HPDE6-E6E7 (cell line): ENCODE results near the gene SQOR.
A peak's percentile ranks its signal among the peaks of the same experiment; 100 is the strongest.
"Not testable (repeated sequence)": the region's sequence is repeated elsewhere in the genome, so short reads cannot be mapped to it uniquely, and the experiment has no call there.

Source experiments
- DNase-seq: peaks from one replicate; pipeline ENCODE4 v3.0.0; 2011; ENCODE audit warnings: missing footprints; ENCODE audit errors: extremely low spot score

The SQOR gene

DNA sequence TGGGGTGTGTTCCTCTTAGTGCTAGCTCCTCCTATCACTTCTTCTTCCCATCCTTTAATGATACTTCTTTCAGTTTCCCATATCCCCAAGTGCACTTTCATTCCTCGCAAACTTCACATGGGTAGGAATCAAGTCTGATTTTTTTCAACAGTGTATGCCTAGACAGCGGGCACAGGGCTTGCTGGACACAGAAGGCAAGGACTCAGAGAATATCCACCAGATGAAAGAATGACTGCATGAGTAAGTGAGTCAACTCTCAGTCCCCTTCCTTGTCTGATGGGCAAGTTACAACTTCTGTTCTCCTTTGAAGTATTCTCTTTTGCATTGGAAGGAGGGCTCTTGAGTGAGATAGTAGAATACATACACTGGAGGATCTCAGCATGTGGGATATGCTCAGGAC is 3.1 kb upstream of the SQOR start:
- DNase-seq = no peak

DNA sequence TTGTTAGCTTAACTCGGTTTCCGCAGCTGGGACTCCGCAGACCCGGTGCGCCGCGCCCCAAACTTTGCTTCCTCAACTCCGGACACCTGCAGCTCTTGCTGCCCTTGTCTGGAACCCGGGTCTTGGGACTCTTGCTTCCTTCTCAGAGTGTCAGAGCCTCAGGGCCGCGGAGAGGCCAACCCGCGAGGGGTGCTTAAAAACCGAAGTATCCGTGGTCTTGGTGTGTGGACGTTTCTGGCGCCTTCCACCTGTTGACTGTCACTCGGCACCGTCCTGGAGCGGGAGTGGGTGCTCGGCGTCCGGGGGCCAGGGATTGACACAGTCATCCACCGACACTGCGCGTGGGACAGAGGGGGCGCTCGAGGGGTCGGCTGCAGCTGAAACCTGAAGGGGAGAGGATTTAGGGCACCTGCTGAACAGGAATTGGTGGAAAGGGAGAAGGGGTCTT is 386 bp downstream of the SQOR start:
- no peak for DNase-seq

DNA sequence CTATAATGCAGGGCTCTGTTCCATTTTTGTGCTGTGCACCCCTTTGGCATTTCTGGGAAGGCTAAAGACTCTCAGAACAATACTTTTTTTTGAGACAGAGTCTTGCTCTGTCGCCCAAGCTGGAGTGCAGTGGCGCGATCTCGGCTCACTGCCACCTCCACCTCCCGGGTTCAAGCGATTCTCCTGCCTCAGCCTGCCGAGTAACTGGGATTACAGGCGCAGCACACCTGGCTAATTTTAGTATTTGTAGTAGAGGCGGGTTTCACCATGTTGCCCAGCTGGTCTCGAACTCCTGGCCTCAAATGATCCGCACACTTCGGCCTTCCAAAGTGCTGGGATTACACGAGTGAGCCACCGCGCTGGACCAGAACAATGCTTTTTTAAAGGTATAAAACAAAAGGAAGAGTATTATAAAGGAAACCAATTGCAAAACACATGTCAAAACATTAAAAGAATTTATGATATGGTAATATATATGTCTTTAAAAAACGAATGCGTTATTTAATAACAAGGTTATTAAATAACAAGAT is 999 bp downstream of the SQOR start:
- no peak for DNase-seq

DNA sequence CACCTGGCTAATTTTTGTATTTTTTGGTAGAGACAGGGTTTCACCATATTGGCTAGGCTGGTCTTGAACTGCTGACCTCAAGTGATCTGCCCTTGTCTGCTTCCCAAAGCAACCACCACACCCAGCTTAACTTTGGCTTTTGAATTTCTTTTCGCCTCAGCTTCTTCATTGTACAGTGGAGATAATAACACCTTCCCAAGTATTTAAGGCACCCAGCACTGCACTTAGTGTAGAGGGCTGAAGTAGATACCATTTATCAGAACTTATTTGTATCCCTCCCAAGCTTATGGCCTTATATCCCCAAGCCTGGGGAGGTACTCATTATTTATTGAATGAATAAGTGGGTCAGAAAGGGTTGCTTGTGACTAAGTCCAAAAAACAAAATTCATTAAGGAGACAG is 2.3 kb downstream of the SQOR start:
- DNase-seq = no peak

DNA sequence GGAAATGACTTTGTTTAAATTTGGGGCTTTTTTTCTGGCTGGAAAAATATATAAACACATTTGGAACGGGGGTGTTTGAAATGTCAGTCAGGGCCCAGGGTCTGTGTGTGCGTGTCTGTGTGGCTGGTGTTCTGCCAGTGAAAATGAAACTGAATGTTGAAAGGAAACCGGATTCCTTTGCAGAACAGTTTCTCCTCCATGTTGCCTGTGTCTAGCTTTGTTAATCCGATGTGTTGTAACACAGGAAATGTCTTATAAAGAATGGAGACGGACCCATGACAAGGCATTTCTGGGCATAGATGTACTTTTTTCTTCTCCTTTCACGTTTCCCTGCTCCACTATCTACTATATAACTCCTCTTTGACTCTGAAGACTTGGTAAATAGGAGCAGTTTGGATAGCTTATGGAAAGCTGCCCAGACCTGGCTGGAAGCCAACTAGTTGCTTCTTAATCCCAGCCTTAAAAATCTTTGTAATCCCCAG is 2.8 kb downstream of the SQOR start:
- DNase-seq = no peak

DNA sequence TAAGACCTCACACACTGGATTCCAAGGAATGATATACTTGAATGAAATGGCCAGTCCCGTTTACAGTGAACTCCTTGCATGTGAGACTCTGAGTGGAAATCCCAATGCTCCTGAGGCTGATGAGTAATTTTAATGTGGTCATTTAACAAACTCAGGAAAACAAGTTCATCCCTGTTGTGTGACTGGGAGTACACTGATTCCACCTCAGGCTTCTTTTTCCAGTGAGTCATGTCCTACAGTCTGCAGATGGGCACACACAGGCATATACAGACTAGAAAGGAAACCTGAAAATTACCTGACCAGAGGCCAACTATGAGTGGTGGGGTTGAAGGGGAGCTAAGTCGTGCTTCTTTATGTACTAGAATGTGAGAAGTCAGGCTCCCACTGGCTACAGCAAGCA is 5.8 kb downstream of the SQOR start:
- DNase-seq = peak; percentile 77

DNA sequence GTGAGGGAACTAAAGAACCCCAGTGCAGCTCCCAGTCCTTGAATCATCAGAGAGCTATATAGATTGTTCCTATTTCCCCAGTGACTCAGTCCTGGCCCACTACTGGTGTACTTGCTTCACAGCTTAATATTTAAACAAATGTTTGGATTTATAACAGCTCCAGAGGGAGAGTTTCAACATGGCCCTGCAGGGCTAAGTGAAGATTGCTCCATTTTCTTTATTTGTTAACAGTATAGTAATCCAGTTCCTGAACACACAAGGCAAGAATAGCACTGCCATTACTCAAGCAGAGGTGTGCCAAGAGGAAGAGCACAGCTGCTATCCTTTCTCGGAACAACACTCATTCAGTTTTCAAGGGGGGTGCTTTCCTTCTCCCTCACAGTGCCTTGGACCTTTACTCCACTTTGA is 6.5 kb downstream of the SQOR start:
- DNase-seq = peak; percentile 84

DNA sequence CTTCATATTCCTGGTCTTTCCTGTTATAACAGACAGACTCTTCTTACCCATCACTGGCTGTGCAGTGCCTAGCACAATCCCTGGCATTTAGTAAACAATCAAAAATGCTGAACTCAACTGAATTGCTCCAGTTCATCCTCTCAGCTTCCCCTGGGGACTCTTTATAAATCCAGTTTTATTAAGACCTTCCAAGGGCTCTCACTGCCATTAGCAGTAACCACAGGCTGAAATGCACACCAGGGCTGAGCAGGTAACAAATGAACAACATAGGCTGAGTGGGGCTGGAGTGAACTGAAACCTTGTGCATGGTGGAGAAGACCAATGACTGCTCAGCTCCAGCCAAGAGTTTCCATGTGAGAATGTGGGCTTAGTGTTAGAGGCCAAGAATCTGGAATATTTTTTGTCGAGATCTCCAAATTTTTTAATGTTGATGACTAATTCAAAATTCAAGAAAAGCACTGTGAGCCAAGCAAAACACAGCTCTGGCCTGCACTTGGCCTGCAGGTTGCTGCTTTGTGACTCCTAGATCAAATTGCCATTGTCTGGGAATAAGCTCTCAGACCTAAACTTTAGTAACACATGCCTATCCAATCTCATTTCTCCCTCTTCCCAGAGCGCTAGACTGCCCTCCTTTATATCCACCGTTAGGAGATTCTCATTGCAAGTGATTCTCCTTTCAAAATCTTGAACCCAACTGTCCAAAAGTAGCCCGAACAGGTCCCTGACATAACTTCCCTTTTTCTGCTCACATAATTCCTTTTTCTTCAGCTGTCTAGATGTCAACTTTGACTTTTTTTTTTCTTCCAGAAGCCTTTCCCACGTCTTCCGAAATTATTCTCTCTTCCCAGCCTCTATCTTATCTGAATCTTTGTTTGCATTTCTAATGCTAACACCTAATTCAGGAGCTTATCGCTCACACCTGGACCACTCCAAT is 7.4 kb downstream of the SQOR start:
- no peak for DNase-seq

DNA sequence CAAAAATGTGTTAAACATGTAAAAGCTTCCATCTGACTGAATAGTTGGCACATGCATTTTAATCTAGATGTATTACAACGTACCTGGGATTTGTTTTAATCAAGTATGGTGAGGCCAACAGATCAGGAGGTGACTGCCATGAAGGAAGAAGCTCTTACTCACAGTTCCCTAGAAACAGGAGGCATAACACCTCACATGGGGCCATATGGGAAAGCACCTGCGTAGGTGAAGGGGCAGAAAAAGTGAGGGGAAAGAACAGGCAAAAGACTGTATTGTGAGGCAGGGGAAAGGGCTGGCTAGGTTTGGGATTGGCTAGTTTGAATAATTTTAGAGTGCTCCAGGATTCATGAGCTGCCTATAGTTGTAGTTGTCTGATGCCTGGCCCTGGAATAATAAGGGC is 9.6 kb downstream of the SQOR start:
- no peak for DNase-seq

DNA sequence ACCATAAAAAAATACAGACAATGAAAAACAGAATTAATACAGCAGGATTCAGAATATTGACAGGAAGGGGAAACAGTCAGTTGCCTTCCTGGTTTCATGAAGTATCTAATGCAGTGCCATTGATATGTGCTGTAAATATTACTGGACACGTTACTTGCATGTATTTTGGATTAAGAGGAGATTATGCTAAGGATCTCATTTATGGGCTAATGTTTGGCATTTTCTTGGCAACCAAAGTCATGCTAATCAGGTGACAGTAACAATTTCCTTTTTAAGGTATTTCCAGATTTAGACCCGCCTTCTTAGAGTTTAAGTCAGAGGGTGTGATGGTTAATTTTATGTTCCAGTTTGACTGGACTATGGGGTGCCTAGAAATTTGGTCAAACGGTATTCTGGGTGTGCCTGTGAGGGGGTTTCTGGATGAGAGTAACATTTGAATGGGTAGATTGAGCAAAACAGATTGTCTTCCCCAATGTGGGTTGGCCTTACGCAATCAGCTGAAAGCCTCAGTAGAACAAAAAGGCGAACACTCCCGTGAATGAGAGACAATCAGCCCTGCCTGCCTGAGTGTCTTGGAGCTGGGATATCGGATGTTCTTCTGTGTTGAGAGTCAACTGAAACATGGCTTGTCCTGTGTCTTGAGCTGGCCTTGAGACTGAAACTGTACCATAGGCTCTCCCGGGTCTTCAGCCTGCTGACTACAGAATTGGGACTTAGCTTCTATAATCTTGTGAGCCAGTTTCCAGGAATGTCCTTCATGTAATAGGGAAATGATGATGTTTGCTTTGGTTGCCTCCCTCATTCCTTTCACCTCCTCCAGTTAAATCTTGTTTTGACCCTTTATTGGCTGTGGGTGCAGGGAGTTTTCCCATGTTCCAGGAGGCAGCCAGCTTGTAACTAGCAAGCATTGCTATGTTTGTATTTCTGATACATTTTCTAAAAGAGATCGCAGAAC is 10.5 kb downstream of the SQOR start:
- DNase-seq = no peak

DNA sequence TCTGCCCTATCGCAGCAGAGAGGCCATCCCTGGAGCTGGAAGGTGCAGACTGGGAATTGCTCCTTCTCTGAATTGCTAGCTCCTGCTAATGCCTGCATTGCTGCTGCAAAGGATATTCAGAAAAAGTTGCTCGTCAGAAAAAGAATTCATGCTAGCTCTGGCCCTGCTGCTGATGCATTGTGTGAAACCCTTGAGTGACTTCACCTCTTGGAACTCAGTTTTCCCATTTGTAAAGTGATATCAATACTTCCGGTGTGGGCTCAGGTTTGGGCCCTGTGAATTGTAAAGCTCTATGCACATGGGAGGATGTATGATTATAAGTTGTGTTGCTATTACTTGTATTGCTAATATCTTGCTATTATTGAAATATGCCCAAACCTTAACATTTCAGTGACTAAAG is 11.4 kb downstream of the SQOR start:
- DNase-seq = no peak

DNA sequence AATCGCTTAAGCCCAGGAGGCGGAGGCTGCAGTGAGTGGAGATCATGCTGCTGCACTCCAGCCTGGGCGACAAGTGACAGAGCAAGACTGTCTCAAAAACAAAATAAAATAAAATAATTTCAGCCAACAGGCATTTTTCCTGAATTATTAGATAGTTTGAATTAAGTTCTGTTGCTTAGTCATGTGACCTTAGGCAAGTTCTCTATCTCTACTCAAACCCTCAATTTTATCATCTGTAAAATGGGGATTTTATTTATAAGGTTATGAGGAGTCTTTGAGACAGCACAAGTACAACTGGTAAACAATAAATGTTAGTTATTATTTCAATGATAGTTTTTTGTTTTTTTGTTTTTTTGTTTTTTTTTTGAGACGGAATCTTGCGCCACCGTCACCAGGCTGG is 13.0 kb downstream of the SQOR start:
- DNase-seq = no peak

DNA sequence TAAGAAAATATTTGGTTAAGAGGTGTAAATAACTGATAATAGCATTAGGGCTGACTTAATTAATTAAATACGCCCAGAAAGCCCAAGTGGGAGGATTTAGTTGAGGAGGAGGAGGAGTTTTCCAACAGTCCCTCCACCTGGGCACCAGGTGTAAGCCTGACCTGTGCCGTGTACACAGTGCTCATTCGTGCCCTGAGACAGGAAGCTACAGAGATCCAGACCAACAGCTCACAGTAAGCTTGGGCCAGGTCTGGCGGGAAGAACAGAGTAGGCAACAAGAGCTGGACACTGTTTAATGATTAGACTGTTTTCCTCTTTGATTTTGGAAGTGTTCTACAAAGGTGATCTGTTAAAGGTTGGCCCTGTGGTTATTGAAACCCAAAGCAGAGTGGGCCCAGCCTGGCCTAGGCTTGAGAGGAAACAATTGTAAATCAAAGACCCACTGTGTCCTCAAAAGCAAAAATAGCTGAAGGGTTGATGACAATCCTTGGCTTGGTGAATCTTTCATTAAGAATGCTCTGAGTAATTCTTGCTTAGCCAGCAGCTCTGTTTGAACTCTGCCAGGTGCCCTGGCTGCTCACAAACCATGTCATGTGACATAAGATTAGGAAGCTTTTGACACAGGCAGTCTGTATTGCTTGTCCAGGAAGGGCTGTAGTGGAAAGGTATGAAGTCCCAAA is 13.8 kb downstream of the SQOR start:
- DNase-seq = peak; percentile 75

DNA sequence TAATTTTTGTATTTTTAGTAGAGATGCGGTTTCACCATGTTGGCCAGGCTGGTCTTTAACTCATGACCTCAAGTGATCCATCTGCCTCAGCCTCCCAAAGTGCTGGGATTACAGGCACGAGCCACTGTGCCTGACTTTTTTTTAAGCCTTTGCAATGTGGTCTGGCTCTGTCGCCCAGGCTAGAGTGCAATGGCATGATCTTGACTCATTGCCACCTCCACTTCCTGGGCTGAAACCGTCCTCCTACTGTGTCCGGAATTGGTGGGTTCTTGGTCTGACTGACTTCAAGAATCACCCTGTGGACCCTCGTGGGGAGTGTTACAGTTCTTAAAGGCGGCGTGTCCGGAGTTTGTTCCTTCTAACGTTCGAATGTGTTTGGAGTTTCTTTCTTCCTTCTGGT is 15.2 kb downstream of the SQOR start:
- not testable (repeated sequence) for DNase-seq

DNA sequence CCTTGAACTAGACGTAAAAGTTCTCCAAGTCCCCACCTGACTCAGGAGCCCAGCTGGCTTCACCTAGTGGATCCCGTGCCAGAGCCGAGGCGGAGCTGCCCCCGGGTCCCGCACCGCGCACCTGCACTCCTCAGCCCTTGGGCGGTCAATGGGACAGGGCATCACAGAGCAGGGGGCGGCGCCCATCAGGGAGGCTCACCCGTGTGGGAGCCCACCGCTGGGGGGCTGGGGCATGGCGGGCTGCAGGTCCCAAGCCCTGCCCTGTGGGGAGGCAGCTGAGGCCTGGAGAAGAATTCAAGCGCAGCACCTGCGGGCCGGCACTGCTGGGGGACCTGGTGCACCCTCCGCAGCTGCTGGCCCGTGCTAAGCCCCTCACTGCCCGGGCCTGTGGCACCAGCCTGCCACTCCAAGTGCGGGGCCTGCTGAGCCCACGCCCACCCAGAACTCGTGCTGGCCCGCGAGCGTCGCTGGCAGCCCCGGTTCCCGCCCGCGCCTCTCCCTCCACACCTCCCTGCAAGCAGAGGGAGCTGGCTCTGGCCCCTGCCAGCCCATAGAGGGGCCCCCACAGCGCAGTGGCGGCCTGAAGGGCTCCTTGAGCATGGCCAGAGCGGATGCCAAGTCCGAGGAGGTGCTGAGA is 16.2 kb downstream of the SQOR start:
- no peak for DNase-seq

DNA sequence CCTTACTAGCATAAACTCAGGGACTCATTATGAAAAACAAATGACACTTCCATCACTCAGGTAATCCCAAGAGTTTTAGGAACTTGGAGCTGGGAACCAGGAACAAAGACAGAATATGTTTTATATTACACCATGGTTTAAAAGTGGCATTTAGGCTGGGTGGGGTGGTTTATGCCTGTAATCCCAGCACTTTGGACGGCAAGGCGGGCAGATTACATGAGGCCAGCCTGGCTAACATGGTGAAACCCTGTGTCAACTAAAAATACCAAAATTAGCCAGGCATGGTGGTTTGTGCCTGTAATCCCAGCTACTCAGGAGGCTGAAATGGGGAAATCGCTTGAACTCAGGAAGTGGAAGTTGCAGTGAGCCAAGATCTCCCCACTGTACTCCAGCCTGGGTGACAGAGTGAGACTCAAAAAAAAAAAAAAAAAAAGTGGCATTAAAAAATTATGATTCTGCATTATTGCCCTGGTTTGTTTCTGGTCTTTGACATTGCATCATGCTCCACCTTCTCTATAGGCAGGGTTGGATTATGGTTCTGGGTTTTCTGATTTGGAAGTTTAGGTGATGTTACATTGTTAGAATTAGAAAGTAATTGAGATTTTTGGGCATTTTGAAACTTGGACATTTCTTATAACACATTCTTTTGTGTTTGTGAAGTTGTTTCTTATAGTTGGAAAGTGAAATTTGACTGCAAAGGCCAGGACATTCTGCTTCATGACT is 19.0 kb downstream of the SQOR start:
- DNase-seq = no peak

DNA sequence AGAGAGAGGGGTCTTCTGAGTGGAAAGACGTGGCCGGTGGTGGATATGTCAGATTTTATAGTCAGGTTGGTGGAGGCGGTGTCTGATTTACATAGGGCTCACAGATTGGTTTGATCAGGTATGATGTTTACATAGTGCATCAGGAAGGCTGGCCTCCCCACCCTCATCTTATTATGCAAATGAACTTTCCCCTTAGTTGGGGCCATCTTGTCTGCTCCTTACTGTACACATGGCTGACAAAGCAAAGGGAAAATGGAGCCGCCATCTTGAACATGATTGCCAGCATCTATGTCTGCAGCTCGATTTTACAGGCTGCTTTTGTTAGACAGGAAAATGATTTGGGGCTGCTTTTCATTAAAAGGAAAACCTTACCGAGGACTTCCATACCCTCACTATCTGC is 19.9 kb downstream of the SQOR start:
- DNase-seq = no peak

DNA sequence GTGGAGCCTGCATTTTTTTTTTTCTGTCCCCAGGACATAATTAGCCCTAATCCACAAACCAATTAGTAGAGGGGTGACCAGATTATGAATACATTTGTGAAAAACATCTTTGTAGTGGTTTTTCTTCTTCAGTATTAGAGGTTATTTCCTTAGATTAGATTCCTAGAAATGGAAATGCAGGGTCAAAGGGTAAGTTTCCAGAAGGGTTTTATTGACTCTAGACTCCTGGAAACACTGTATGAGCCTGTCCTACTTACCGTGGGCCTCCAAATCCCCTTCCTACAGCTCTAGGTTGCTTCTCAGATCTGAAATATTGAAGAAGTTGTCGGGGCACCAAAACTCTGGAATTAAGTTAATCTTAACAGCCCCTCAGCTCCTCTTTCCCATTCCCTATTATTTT is 22.4 kb downstream of the SQOR start:
- no peak for DNase-seq

DNA sequence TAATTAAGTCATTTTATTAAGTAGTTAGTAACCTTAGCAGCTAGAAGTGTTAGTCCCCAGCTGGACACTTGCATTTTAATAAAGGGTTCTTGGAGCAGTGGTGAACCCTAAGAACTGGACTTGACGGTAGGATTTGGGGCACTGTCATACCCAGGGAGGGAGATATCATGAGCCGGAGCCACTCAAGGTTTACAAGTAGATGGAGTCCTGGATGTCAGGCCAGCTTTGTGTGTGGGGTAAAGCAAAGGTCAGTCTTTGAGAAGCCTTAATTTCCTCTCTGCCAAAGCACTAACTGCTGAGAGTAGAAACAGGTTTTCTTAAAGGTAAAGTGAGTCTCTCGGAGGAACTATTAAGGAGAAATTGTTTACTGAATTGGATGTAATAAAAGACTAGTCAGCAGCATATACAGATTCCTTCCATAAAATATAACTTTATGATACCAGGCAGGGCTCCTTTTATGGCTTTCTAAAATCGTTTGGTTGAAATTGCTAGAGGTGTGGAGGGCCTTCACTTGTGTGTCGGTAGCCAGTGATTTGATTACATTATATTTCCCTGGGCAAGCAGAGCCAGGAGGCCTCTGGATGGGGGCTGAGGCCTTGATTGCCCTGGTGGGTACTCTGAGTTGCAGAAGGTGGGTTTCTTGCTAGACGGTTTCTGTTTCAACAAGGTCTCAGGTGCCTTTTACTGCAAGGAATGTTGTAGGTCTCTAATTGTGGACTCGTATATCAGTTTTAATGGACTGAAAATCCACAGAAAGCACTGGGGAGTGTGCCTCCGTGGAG is 23.1 kb downstream of the SQOR start:
- DNase-seq = no peak
